K562 (cell line): Measurements from ENCODE around the gene KRT76.

Source experiments
- CTCF ChIP-seq, 3 experiments: IDR thresholded peaks in 2 of 3; conservative IDR thresholded peaks in 1 of 3; 2 replicates each; pipeline ENCODE4 v1.5.1; 2011 to 2012; ENCODE audit warnings: low read length in 3 of 3, mild to moderate bottlenecking in 3 of 3, control low read depth in 2 of 3, improper control_type of control experiment in 1 of 3, inconsistent platforms in 1 of 3, low read depth in 1 of 3, mixed read lengths in 1 of 3, moderate library complexity in 1 of 3; ENCODE audit not compliant: insufficient read depth in 2 of 3
- EGR1 ChIP-seq: fragments of 450-650 bp; conservative IDR thresholded peaks from 2 replicates; pipeline ENCODE4 v1.6.1; 2017; ENCODE audit warnings: mild to moderate bottlenecking
- HDAC2 ChIP-seq: fragments of 450-650 bp; IDR thresholded peaks from 2 replicates; pipeline ENCODE4 v1.6.1; 2016; ENCODE audit warnings: mild to moderate bottlenecking
- LARP7 ChIP-seq: fragments of 450-650 bp; IDR thresholded peaks from 2 replicates; pipeline ENCODE4 v1.6.1; 2016
- MLX ChIP-seq, 2 experiments: fragments of 450-650 bp in 1 of 2; sonication (generic) in 1 of 2; formaldehyde crosslinking; conservative IDR thresholded peaks; 2 replicates each; pipeline versions ENCODE4 v1.4.0 to v1.8.1; 2020 to 2022; ENCODE audit warnings: mild to moderate bottlenecking in 1 of 2, missing genetic modification reagents in 1 of 2
- PHF8 ChIP-seq: fragments of 200-600 bp; sonication (generic); IDR thresholded peaks from 2 replicates; pipeline ENCODE4 v1.6.1; 2012; ENCODE audit warnings: mixed run types, mild to moderate bottlenecking, inconsistent platforms, low read length, moderate library complexity, borderline replicate concordance
- POLR2A ChIP-seq: fragments of 450-650 bp; conservative IDR thresholded peaks from 2 replicates; pipeline ENCODE4 v1.6.1; 2016
- REST ChIP-seq, 2 experiments: fragments of 450-650 bp; formaldehyde crosslinking in 1 of 2; IDR thresholded peaks; 2 replicates each; pipeline versions ENCODE4 v1.4.0 to v1.6.1; 2014 to 2020; ENCODE audit warnings: mild to moderate bottlenecking in 2 of 2, borderline replicate concordance in 1 of 2, low read depth in 1 of 2
- TAF1 ChIP-seq: IDR thresholded peaks from 2 replicates; pipeline ENCODE4 v1.6.1; 2011; ENCODE audit warnings: mild to moderate bottlenecking, low read length, moderate library complexity; ENCODE audit not compliant: insufficient read depth, control insufficient read depth, severe bottlenecking; ENCODE audit errors: extremely low read depth
- ZNF592 ChIP-seq: fragments of 450-650 bp; IDR thresholded peaks from 2 replicates; pipeline ENCODE4 v1.6.1; 2017; ENCODE audit warnings: antibody characterized with exemption, mild to moderate bottlenecking

- TF ChIP-seq MLX (CRISPR knock-in tag; conservative IDR thresholded peaks at IDR 0.05) (no peak), TAF1 (no peak), HDAC2 (no peak), ZNF592 (no peak), POLR2A (no peak), CTCF (IDR thresholded peaks at IDR 0.05 in 2 of 3, conservative IDR thresholded peaks at IDR 0.05 in 1 of 3; ENCODE audit: insufficient read depth in 2 of 3, low read depth in 1 of 3, low read length in 3 of 3) (no peak), EGR1 (no peak), PHF8 (no peak), LARP7 (no peak), REST (IDR thresholded peaks at IDR 0.05; ENCODE audit: borderline replicate concordance) (no peak), REST (CRISPR knock-in tag; IDR thresholded peaks at IDR 0.05; ENCODE audit: low read depth) (no peak)
These were observed 7.8 kb upstream of the KRT76 start for GRCh38 chr12:52784909-52785308.
